Smooth muscle cell (in vitro differentiated cells): ENCODE results near the gene FBXO33. TPM values are rescaled to one million over a fixed set of nuclear protein-coding genes. Genes with fewer than 3 reads are reported as not detected.

Experiments used
- DNase-seq: peaks from one replicate; lab custom pipeline; 2025; ENCODE audit not compliant: unreplicated experiment; lab: John Stamatoyannopoulos, UW
- H2AFZ ChIP-seq: fragments of 200-600 bp; sonication (generic); 2 replicates; pipeline ENCODE4 v1.6.0; 2016; ENCODE audit warnings: antibody characterized with exemption, low read depth, mild to moderate bottlenecking
- H3F3A ChIP-seq: fragments of 200-600 bp; sonication (generic); 2 replicates; pipeline ENCODE4 v1.6.0; 2017; ENCODE audit warnings: antibody characterized with exemption, low read depth
- H3K27ac ChIP-seq: fragments of 200-600 bp; sonication (generic); 2 replicates; pipeline ENCODE4 v1.5.1; 2016; ENCODE audit warnings: low read depth, mild to moderate bottlenecking
- H3K27me3 ChIP-seq: fragments of 200-600 bp; sonication (generic); 2 replicates; pipeline ENCODE4 v1.6.1; 2016; ENCODE audit warnings: low read depth, mild to moderate bottlenecking
- H3K36me3 ChIP-seq: fragments of 200-600 bp; sonication (generic); 2 replicates; pipeline ENCODE4 v1.5.1; 2016; ENCODE audit warnings: low read depth
- H3K4me1 ChIP-seq: fragments of 200-600 bp; sonication (generic); 2 replicates; pipeline ENCODE4 v1.5.1; 2016; ENCODE audit warnings: low read depth
- H3K4me2 ChIP-seq: fragments of 200-600 bp; sonication (generic); 2 replicates; pipeline ENCODE4 v1.6.0; 2016; ENCODE audit warnings: mild to moderate bottlenecking
- H3K4me3 ChIP-seq: fragments of 200-600 bp; sonication (generic); 2 replicates; pipeline ENCODE4 v1.5.1; 2016; ENCODE audit warnings: mild to moderate bottlenecking
- H3K79me2 ChIP-seq: fragments of 200-600 bp; sonication (generic); 2 replicates; pipeline ENCODE4 v1.6.0; 2016; ENCODE audit warnings: low read depth, mild to moderate bottlenecking
- H3K9ac ChIP-seq: fragments of 200-600 bp; sonication (generic); 2 replicates; pipeline ENCODE4 v1.6.0; 2016; ENCODE audit warnings: low read depth
- H3K9me3 ChIP-seq: fragments of 200-600 bp; sonication (generic); replicated peaks from 2 replicates; pipeline ENCODE4 v1.5.1; 2016; ENCODE audit warnings: low read depth
- H4K20me1 ChIP-seq: fragments of 200-600 bp; sonication (generic); 2 replicates; pipeline ENCODE4 v1.6.0; 2016; ENCODE audit warnings: low read depth
- CTCF ChIP-seq: fragments of 200-600 bp; sonication (generic); IDR thresholded peaks from 2 replicates; pipeline ENCODE4 v1.5.1; 2017; ENCODE audit warnings: borderline replicate concordance, mild to moderate bottlenecking, antibody characterized with exemption; ENCODE audit not compliant: insufficient read depth, poor library complexity, severe bottlenecking
- WGBS: methylation state at CpG from one replicate; pipeline ENCODE4 v1.1.7; 2016; ENCODE audit warnings: low lambda C conversion rate; 5-methylcytosine and 5-hydroxymethylcytosine counted together
- polyA plus RNA-seq: library from polyadenylated mRNA; unstranded; fragments of >200 nt; fragmentation: Nextera tagmentation; extraction: Ambion mirVana; gene quantifications from 2 replicates; pipeline ENCODE4 v1.2.1, GENCODE V29; 2016
- total RNA-seq: library from RNA; depleted of rRNA; stranded (reverse); fragments of >200 nt; gene quantifications from 2 replicates; pipeline ENCODE4 v1.2.3, GENCODE V29; 2014

FBXO33 gene
- total and polyA plus RNA-seq, 2 experiments from 2014 or later = 9.2 to 15.4 TPM

- Histone ChIP-seq H4K20me1 (no peaks in the 10 kb centered on the region), H3K27me3 (no peaks in the 10 kb centered on the region), H3K4me2 (peak overlapping the region; percentile 6), H3K27ac (no peak overlapping the region), H2AFZ (no peak overlapping the region), H3K79me2 (no peaks in the 10 kb centered on the region), H3F3A (peaks cover 4% of the 10 kb centered on the region), H3K9ac (no peak overlapping the region), H3K4me1 (no peaks in the 10 kb centered on the region), H3K9me3 (no peaks in the 10 kb centered on the region), H3K4me3 (no peak overlapping the region), H3K36me3 (no peaks in the 10 kb centered on the region)
- DNase-seq = no peak
- 36% methylated on average over 2 of the region's 2 CpGs for WGBS
- no peak for TF ChIP-seq CTCF
These were observed 22.8 kb upstream of the FBXO33 start for GRCh38 chr14:39454906-39455539.

GRCh38 chr14:39452680-39453079 lies 20.4 kb upstream of the FBXO33 start:
- Histone ChIP-seq H3K9me3 (no peaks in the 10 kb centered on the region), H3K4me3 (no peak overlapping the region), H3K4me1 (no peaks in the 10 kb centered on the region), H3K79me2 (no peaks in the 10 kb centered on the region), H3K27ac (no peak overlapping the region), H3K36me3 (no peaks in the 10 kb centered on the region), H3K27me3 (no peaks in the 10 kb centered on the region), H3K4me2 (no peak overlapping the region), H4K20me1 (no peaks in the 10 kb centered on the region), H3F3A (peaks cover 4% of the 10 kb centered on the region), H3K9ac (no peak overlapping the region), H2AFZ (no peak overlapping the region)
- no peak for DNase-seq
- no peak for TF ChIP-seq CTCF
- WGBS = 91% methylated on average over 2 of the region's 2 CpGs

- H3K4me2 ChIP-seq = no peak overlapping the region
- TF ChIP-seq CTCF = no peak
- 98% methylated on average over 2 of the region's 2 CpGs for WGBS
These were observed 19.6 kb upstream of the FBXO33 start for GRCh38 chr14:39451811-39452210.

GRCh38 chr14:39447175-39447661 lies 15.0 kb upstream of the FBXO33 start:
- H3K4me2 ChIP-seq = no peak overlapping the region
- no peak for DNase-seq
- 89% methylated on average over 4 of the region's 4 CpGs for WGBS

More at GRCh38 chr14:39451811-39452210, 19.6 kb upstream of the FBXO33 start:
- no peaks in the 10 kb centered on the region for H3K79me2 ChIP-seq
- no peak overlapping the region for H3K9ac ChIP-seq
- DNase-seq = no peak
- H4K20me1 ChIP-seq = no peaks in the 10 kb centered on the region
- H3K27me3 ChIP-seq = no peaks in the 10 kb centered on the region
- H3K36me3 ChIP-seq = no peaks in the 10 kb centered on the region
- no peaks in the 10 kb centered on the region for H3K9me3 ChIP-seq
- H3F3A ChIP-seq = peaks cover 4% of the 10 kb centered on the region
- no peaks in the 10 kb centered on the region for H3K4me1 ChIP-seq
- H3K4me3 ChIP-seq = no peak overlapping the region
- no peak overlapping the region for H3K27ac ChIP-seq
- H2AFZ ChIP-seq = no peak overlapping the region

More at GRCh38 chr14:39447175-39447661, 15.0 kb upstream of the FBXO33 start:
- no peak for TF ChIP-seq CTCF
- no peaks in the 10 kb centered on the region for H3K9me3 ChIP-seq
- H3K27me3 ChIP-seq = no peaks in the 10 kb centered on the region
- H3K27ac ChIP-seq = no peak overlapping the region
- no peak overlapping the region for H3K4me3 ChIP-seq
- H4K20me1 ChIP-seq = no peaks in the 10 kb centered on the region
- H2AFZ ChIP-seq = no peak overlapping the region
- H3K36me3 ChIP-seq = no peaks in the 10 kb centered on the region
- no peaks in the 10 kb centered on the region for H3K4me1 ChIP-seq
- H3K79me2 ChIP-seq = no peaks in the 10 kb centered on the region
- H3F3A ChIP-seq = no peaks in the 10 kb centered on the region
- no peak overlapping the region for H3K9ac ChIP-seq
